Measurements from ENCODE around the gene NHEJ1. TPM values are rescaled to one million over a fixed set of nuclear protein-coding genes. Genes with fewer than 3 reads are reported as not detected.

Gene NHEJ1
- total RNA-seq, 1 experiment from 2014 or later, result 22.2 TPM

DNA sequence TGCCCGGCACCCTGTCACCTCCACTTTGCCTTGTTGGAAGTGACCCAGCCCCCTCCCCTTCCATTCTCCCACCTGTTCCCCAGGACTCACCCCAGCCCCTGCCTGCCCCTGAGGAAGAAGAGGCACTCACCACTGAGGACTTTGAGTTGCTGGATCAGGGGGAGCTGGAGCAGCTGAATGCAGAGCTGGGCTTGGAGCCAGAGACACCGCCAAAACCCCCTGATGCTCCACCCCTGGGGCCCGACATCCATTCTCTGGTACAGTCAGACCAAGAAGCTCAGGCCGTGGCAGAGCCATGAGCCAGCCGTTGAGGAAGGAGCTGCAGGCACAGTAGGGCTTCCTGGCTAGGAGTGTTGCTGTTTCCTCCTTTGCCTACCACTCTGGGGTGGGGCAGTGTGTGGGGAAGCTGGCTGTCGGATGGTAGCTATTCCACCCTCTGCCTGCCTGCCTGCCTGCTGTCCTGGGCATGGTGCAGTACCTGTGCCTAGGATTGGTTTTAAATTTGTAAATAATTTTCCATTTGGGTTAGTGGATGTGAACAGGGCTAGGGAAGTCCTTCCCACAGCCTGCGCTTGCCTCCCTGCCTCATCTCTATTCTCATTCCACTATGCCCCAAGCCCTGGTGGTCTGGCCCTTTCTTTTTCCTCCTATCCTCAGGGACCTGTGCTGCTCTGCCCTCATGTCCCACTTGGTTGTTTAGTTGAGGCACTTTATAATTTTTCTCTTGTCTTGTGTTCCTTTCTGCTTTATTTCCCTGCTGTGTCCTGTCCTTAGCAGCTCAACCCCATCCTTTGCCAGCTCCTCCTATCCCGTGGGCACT lies 21.9 kb upstream of the NHEJ1 start:
- DNase-seq (ENCODE audit: low read depth), result no peak

DNA sequence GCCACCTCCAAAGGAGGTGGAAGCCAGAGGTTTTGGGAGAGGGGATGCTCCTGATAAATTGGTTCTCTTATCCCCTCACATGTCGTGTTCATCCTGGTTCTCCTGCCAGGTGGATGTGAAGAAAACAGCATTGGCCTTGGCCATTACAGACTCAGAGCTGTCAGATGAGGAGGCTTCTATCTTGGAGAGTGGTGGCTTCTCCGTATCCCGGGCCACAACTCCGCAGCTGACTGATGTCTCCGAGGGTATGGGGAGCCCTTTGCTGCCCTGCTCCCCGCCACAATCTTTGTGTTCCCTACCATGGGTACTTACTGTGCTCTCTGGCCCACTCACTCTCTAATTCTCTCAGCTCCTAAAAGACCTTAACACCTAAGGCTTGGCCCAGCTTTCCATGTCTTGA lies 20.9 kb upstream of the NHEJ1 start:
- no peak for DNase-seq (ENCODE audit: low read depth)

DNA sequence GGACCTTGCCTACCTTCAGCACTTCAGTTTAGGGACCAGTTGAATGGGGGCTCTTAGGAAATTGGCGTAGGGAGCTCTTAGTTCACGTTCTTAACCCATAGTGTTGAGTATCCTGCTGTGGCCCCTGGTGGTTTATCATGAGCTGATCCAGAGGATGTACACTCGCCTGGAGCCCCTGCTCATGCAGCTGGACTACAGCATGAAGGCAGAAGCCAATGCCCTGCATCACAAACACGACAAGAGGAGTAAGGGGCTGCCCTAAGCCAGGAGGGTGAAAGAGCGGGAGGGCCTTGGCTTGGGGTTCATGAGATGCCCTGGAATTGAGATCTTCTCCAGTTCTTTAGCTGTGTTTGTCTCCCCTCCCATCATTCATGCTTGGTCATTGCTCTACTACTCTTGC lies 20.3 kb upstream of the NHEJ1 start:
- no peak for DNase-seq (ENCODE audit: low read depth)

DNA sequence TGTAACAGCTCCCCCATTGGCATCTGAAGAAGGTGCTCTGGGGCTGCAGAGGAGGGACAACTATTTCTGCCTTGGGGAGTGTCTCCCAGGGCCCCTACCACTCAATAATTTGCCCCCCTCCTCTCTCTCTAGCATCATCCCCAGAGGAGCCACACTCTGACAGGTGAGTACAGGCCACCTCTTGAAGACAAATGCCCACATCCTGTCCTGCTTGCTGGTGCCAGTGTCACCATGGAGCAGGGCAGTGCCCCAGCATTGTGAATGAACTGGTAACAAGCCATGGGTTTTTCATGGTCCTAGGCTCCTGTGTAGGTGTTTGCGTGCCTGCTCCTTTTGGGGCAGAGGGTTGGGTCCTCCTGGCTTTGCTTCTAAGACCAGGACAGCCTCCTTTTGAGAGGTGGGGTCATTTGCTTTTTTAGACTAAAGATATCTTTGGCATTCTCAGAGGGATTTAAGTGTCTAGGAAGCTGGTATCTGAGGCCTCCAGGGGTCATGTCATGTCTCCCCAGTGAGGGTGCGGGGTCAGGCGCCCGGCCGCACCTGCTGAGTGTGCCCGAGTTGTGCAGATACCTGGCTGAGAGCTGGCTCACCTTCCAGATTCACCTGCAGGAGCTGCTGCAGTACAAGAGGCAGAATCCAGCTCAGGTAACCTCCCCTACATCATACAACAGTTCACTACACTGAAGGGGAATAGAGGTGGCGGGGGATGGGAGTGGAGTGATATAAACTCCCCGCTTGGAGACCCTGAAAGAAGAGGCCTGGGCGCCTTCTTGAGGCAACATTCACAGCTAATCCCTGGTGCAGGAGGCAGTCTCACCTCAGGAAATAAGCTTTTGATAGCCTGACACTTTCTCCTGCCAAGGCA lies 19.2 kb upstream of the NHEJ1 start:
- DNase-seq (ENCODE audit: low read depth), result no peak

DNA sequence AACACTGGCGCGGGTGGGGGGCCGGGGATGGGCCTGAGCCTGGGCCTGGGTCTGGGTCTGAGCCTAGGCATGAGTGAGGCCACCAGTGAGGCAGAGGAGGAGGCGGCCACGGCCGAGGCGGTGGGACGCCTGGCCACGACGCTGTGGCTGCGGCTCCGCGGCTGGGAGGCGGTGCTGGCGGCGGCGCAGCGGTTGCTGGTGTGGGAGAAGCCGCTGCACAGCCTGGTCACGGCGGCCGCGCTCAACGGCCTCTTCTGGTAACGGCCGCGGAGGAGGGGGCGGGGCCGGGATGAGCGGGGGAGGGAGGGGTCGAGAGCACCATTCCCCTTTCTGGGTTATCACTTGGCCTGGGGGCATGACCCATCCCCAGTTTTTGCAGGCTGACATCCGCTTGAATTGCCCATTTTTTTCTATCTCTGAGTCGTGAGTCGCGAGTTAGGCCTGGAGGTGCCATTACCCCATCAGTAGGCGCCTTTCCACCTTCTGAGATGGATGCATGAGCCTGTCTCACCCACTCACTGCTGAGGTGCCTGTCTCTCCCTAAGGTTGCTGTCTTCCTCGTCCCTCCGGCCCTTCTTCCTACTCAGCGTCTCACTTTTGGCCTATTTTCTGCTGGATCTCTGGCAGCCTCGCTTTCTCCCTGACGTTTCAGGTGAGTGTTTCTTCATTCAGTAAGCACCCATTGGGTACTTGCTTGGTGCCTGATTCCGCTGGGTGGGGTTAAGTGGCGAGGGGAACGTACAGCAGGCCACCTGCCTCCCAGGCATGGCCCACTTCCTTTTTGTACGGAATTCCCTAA lies 18.0 kb upstream of the NHEJ1 start:
- DNase-seq (ENCODE audit: low read depth), result peak; percentile 24

DNA sequence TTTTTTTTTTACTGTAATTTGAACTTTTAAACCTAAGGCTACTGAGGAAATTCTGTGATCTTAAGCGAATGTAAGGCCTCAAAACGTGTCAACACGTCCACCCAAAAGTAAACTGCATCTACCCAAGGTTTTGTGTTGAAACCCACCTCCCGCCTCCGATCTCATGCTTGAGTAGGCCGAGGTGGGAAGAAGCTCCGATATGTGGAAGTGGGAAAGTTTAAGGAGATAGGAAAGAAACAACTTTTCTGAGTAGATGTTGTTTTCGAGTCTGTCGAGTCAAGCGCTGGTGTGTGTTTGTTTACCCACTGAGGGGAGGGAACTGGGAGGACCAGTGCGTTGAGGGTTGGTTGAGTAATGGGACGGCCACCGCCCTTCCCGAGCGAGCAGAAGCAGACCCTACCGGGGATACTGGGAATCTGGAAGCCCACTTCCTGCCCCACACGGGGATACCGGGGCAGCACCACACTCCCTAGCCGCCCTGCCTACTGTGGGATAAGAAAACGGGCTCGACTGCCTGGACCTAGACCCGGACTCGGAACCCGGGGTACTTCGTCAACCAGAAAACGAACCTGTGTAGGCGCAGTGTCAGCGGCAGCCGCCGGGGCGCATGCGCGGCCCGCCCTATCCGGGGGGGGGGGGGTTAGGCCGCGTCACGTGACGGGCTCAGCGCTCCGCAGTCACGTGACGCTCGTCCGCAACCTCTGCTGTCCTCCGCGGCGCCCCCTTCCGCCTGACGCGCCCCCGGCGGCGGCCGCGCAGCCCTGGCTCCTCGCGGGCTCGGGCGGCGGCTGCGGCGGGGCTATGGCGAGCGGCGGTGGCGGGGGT lies 17.1 kb upstream of the NHEJ1 start, which contains the start of gene RETREG2:
RETREG2 (plus strand) TSS at position 724 of the 825 bp plus-strand sequence; CDS start at position 802, 78 bp downstream.
- peak; percentile 85 for DNase-seq (ENCODE audit: low read depth)

DNA sequence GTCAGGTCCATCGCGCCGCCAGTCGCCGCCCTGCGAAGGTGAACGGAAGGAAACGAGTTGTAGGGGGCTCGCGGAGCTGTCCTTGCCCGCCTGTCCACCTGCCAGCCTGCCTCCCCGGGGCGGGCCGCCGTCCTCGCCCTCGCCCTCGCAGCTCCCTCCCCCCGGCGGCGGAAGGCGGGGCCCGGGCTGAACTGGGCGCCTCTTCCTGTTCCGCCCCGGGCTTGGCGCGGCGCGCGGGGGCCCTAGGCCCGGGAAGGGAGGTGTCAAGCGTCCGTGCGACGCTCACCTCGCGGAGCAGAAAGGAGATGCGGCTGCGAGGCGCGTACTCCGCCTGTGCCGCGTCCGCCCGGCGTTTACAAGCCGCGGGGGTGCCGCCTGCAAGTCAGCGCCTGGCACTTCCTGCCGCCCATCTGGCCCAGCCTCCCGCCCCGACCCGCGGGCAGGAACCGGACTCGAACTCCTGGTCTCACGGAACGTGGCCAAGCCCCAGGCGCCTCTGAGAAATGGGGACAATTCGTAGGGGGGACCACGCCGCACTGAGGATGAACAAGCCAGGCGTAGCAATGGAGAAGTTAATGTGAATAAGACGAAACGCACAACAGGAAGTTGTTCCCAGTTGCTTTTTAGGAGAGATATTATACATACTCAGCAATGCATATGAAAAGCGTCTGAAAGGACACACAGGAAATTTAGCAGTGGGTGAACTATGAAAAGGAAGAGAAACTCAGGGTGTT lies 16.4 kb upstream of the NHEJ1 start, which contains the start of gene CNPPD1:
CNPPD1 (minus strand) TSS at position 108 of the 734 bp plus-strand sequence; CDS start at position 11, 97 bp downstream.
- DNase-seq (ENCODE audit: low read depth), result peak; percentile 73

DNA sequence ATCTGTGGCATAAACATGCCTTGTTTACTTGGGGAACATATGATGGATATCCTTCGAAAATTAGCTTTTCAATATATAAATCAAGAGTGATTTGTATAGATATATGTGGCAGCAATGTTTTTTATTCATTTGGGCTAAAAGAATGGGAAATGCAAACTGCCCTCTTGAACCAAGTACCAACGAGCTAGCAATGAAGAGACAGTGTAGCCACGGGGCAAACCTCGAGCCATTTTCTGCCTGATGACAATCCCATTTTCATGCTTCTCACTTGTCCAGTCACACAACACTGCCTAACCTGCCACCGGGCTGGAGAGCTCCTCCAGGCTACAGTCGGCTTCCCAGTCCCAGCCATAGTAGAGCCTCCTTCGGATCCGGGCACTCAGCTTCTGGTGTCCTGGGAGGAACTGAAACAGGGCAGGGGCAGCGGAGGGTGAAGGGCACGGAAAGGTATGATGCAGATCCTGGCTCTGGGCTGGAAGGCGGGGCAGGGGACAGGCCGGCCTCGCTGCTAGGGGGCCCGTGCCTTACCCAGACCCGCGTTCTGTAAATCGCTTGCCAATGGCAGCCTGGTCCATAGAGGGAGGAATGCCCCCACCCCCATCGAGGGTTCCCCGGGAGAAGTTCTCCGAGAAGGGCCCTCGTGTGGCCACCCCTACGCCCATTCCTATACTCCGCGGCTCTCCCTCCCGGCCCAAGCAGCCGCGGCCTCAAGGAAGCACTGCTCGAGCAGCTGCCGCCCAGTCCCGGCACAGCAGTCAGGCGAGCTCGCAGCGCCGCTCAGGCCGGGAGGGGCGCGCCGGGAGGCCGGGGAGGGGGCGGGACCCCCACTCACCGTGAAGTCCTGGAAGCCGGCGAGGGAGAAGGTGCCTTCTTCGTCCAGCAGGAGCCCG lies 15.6 kb upstream of the NHEJ1 start:
- DNase-seq (ENCODE audit: low read depth), result peak; percentile 38

DNA sequence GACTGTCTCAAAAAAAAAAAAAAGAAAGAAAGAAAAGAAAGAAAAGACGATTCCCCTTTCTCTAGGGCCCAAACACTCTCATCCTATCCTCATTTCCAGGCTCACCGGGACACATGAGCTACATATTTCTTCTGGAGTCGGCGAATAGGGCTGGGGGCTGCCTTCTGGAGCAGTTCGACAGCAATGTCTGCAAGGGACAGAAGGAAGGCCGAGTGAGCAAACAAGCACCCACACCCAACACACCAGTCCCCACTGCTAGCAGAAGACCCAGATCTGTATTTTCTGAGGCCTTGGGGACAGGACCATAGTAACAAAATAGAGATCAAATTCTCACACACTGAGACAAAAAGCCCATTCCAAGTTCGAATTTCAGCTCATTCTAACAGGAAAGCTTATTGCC lies 14.9 kb upstream of the NHEJ1 start:
- DNase-seq (ENCODE audit: low read depth), result no peak

DNA sequence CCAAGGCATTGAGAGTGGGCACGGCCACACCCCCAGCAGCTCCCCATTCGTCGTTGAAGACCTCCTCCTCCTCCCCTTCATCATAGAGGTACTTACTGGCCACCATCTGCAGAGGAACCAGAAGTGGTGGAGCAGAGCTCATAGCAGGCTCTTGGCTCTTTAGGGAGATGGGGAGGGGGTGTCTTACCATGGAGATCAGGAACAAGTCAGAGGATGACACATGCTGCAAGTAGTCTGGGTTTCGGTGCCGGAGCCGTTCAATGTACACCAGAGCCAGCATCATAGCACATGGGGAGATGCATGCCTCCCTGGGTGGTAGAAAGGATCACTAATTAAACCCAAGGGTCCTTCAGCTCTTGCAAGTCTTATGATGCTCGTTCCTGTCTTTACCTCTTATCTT lies 14.2 kb upstream of the NHEJ1 start:
- DNase-seq (ENCODE audit: low read depth), result no peak

DNA sequence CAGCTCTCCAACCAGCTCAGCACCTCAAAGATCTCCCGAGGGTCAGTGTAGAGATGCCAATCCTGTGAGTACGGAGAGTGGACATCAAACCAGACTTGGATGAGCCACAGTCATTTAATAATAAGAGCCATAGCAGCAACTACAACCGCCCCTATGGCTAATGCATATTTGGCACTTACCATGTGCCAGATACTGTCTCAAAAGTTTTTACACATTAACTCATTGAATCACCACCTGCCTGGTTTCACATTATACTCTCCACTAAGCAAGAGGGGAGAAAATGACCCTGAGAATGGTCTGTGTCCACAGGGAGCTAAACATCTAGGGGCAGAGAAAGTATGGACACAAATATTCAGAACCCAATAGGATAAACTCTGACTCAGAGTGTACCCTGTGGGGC lies 13.5 kb upstream of the NHEJ1 start:
- DNase-seq (ENCODE audit: low read depth), result no peak

DNA sequence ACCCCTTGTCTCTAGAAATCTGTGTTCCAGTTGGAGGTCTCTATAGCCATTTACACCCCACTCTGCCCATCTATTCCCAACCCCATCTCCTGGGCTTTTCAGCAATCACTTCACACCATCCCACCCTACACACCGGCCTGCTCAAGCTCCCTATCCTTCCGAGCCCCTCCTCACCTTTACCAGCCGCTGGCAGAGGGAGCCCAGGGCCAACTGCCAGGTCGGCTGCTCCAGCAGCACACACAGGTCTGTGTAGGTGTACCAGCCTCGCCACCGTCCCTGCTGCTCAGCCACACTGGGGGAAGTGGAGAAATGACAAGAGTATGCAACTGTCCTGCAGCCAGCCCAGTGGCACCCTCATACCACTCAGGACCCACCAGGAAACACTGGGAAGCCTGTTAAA lies 12.6 kb upstream of the NHEJ1 start:
- DNase-seq (ENCODE audit: low read depth), result no peak

DNA sequence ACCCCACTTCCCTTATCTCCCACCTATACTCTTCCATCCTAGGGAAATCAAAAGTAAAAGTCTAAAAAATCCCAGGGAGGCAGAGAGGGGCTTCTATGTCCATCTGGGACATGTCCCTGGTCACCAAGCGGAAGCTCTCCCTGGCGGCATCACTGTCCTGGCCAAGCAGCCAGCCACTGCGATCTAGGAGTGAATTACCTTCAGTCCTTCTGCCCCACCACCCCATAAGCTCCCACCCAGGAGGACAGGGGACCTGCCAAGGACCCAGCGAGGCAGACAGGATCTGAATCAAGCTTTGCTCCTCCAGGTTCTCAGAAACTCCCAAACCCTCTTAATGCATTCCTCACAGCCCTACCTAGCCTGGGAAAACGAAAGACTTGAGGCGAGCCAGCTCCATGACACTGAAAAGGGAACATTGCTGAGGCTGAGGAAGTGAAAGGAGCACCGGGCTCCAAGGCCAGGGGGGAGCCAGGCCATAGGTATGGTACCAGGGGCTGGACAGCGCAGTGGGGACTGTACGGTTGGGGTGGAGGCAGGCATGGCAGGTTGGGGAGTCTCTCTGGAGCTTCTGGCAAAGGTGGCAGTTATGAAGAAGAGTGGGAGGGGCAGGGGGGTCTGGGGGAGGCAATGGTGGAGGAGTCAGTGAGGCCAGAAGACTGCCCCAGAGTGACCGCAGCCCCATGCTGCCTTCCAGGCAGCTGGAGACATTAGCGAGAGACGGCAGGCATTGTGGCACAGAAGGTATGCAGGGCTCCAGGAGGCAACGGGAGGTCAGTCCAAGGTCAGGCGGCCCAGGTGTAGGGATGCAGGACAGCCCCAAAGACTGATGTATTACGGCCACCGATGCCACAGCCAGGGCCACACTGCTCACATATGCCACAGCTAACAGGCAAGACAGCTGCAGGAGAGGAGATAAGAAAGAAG lies 11.9 kb upstream of the NHEJ1 start:
- no peak for DNase-seq (ENCODE audit: low read depth)

DNA sequence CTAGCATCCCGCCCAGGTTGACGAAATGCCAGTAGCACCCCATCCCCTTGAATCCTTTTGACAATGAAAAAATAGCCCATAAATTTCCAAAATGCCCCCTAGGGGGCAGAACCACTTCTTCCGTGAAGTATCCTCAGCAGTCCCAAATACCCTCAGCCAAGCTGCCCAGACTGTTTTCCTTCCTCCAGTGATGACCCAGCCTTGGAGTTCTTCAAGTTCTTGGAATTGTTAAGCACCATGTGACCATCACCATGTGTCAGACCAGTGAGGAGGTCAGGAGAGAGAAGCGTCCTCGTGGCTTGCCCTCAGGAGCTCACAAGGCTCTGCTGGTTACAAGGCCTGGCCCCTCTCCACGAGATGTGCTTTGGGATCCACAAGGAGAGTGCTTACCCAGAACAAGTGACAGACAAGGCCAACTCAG lies 10.6 kb upstream of the NHEJ1 start:
- peak; percentile 84 for DNase-seq (ENCODE audit: low read depth)

DNA sequence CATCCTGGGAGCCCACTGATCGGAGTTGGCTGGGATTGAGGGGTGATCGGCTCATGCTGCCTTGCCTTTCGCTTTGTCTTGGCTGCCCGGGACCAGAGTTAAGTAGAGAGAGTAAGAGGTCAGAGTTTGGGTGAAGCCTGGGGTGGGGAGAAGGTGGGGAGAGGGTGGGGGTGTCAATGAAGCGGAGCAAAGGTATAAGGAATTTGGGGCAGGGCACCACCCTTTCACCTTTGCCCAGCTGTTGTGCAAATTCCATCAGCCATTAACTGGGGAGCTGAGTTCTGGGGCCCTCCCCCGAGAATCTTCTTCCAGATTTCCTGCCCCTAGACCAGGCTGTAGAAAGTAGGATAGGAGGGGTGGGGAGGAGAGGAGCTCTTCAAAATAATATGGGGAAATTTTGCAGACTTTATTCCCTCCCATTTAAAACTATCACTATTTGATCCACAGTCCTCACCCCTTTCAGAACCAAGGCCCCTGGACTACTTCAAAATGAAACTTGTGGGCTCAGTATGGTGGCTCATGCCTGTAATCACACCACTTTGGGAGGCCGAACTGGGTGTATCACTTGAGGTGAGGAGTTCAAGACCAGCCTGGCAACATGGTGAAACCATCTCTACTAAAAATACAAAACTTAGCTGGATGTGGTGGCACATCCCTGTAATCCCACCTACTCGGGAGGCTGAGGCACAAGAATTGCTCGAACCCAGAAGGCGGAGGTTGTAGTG lies 9.5 kb upstream of the NHEJ1 start, which contains the start of gene SLC23A3:
SLC23A3 (minus strand) TSS at position 100 of the 725 bp plus-strand sequence; CDS start at position 55, 45 bp downstream.
- no peak for DNase-seq (ENCODE audit: low read depth)

DNA sequence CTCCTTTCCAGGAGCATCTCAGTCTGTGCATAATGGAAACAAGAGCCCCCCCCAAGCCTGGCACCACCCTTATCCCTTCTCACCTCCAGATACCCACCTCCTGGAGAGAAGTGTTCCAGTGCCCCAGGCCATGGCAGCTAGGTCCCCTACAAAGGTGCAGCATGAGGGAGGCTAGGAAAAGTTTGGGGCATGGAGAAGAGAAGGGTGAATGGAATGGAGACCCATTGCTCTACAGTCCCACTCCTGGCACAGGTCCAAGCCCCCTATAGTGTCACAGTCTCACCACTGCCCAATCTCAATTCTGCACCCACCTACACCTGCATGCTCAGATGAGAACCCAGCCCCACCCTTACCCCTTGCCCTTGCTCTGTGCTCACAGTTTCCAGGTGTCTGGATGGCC lies 8.3 kb upstream of the NHEJ1 start:
- no peak for DNase-seq (ENCODE audit: low read depth)

DNA sequence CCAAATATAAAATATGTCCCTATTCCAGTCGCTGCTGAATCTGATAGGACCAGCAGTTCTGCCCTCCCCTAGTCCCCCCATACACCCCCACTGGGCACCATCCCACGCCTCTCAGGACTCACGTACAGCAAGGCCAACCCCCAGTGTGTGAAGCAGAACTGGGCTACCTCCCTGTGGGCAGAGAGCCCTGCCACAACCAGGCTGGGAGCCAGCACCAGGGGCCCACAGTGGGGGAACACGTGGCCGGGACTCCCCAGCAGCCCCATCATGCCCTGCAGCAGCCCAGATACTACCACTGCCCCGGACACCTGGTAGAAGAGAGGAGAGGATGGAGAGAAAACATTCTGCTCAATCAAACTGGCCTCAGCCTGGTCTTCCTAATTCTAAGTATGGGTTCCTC lies 7.9 kb upstream of the NHEJ1 start:
- no peak for DNase-seq (ENCODE audit: low read depth)

All from LHCN-M2 (cell line).